SW 1271 (cell line): ENCODE data around the gene FOSL1.
A peak's percentile ranks its signal among the peaks of the same experiment; 100 is the strongest.

Source experiments
- DNase-seq, 2 experiments: peaks; one replicate each; lab custom pipeline; 2025; lab: John Stamatoyannopoulos, UW

FOSL1 gene

GRCh38 chr11:65863889-65864705, 36.1 kb downstream of the FOSL1 start:
- no peak for DNase-seq

GRCh38 chr11:65862941-65863888, 37.0 kb downstream of the FOSL1 start:
- DNase-seq: no peak

- no peak for DNase-seq
Measured at GRCh38 chr11:65862191-65862735, 37.9 kb downstream of the FOSL1 start.

DNA sequence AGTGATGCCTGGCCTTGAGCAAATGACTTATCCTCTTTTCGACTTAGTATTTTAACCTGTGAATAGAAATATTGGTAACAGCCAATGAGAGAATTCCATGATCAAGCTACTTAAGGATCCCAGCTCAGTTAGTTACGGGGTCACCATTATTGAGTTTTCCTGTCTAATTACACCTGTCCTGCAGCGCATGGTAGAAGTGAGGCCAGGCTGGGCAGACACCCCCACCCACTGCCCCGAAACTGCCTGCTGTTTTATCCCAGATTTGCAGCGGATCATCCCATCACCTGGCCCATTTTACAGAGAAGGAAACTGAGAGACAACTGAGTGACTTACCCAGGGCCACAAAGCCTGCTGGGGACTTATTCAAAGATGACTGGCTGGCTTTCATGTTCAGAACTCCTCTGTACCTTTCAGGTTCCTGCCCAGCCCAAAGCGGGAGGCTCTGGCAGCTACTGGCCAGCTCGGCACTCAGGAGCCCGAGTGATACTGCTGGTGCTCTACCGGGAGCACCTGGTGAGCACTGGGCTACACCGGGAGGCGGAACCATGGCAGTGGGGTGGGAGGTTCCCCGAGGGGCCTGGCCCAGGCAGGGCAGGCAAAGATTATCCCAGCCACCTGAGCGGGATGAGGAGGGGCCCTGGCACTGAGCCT, 38.5 kb downstream of the FOSL1 start:
- no peak for DNase-seq

DNA sequence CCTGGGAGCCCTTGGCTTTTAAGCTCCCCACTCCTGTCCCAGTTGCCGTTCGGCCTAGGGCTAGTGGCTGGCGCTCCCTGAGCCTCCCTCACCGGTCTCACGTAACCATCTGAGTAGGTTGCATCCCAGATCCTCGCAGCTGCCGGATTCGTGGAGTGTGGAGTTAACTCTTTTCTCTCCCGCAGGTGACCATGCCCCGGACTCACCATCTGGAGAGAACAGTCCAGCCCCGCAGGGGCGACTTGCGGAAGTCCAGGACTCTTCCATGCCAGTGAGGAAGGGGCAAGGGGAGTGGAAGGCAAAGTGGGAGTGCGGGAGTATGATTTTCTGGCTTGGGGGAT, 39.1 kb downstream of the FOSL1 start:
- no peak for DNase-seq

DNA sequence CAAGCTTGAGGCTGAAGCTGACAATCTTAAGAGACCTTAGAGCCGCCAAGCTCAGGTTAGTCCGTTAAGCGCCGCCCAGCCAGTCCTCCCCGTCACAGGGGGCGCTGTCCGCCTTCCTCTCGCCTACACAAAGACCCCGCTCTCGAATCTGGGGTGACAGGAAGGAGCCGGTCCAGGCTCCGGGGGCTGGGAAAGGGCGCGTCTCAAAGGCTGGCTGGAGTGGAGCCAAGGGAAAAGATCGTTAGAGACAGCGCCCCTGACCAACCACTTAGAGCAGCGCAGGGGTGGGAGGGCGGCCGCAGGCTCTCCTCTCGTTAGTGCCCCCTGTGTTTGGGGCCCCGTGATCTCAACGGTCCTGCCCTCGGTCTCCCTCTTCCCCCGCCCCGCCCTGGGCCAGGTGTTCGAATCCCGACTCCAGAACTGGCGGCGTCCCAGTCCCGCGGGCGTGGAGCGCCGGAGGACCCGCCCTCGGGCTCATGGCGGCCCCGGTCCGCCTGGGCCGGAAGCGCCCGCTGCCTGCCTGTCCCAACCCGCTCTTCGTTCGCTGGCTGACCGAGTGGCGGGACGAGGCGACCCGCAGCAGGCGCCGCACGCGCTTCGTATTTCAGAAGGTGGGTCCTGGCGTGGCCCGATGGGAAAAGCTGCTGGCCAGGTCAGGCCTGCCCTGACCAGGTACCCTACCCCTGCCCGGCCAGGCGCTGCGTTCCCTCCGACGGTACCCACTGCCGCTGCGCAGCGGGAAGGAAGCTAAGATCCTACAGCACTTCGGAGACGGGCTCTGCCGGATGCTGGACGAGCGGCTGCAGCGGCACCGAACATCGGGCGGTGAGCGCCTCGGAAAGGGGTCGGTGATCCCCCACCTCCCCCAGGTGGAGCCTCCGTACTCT, 39.7 kb downstream of the FOSL1 start, which contains the start of gene MUS81:
Gene MUS81 (plus strand): TSS at position 156 of the 887 bp plus-strand sequence. CDS start 321 bp downstream, at position 477.
- peak; percentile 97 to 98 for DNase-seq

- no peak for DNase-seq
Measured at GRCh38 chr11:65859812-65860277, 40.3 kb downstream of the FOSL1 start.

DNA sequence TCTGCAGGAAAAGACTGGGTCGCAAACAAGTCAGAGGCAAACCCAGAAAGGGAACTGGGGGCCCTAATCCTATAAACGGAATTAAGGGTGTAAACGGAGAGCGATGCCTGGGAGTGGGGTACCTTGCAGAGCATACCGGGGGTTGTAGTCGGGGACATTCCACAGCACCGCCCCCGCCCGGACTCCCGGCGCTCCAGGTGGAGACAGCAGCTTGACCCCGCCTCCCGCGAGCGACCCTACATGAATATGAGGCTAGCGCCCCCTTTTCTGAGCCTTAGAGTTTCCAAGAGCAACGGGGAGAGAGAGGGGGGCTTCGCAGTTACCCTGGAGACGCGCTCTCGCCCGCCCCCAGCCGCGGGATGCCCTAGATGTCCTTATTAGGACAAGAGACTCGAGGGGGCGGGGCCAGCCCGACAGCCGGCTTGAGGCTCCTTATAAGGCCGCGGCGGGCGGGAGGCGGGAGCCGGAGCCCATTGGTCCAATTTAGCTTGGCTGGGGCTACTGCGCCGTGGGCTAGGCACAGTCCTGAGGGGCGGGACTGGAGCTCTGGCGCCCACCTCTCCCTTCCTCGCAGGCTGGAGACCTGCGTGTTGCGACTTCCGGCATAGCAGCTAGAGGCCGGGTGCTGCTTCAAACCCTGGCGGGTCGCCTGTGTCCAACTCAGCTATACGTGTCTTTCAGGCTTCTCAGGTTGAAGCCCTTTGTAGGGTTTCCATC, 40.9 kb downstream of the FOSL1 start:
- peak; percentile 91 to 95 for DNase-seq

GRCh38 chr11:65858681-65859087, 41.5 kb downstream of the FOSL1 start:
- no peak for DNase-seq

GRCh38 chr11:65857853-65858680, 42.1 kb downstream of the FOSL1 start, which contains the start of gene CFL1:
Gene CFL1, minus strand, starts transcription at chr11:65858180. Its CDS starts 81 bp downstream, at chr11:65858099.
- DNase-seq: peak; percentile 88 to 94

- DNase-seq: no peak
Measured at GRCh38 chr11:65857500-65857852, 42.7 kb downstream of the FOSL1 start.

GRCh38 chr11:65856689-65857499, 43.3 kb downstream of the FOSL1 start:
- peak in 1 of 2 experiments; percentile 86 for DNase-seq

DNA sequence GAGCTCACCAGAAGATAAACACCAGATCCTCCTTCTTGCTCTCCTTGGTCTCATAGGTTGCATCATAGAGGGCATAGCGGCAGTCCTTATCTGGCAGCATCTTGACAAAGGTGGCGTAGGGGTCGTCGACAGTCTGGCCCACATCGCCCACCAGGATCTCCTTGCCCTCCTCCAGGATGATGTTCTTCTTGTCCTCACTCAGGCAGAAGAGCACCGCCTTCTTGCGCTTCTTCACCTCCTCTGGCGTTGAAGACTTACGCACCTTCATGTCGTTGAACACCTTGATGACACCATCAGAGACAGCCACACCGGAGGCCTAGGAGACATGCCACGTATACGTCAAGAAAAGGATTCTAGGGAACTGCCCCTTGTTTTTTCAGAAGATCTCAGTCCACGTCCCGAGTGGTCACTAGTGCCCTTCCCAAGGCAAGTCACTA, 44.2 kb downstream of the FOSL1 start:
- DNase-seq: no peak

- no peak for DNase-seq
Measured at GRCh38 chr11:65854852-65855837, 45.0 kb downstream of the FOSL1 start.

DNA sequence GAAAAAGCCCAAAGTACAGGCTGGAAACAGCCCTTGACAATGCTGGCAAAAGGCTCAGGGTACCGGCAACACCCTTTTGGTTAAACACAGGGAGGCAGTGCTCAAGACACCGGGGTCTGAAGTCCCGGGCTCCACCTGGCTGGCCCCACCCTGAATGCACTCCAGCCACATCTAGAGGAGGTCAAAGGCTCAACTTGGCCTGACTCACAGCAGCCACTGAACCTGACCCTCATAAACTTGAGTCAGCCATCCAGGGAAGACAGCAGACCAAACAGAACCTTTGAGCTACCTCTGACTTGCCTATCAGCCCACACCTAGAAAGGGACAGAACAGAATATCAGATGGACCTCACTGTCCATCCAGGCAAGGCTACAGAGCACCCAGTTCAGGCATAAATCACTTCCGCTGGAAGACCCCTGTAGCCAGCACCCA, 46.0 kb downstream of the FOSL1 start:
- DNase-seq: no peak

- DNase-seq: no peak
Measured at GRCh38 chr11:65853246-65853979, 46.8 kb downstream of the FOSL1 start.
